Activated gamma-delta T cell treated with anti-CD3 and anti-CD28 coated beads, Interleukin-2, amount 50 U/mL, for 16 hours (primary cell): ENCODE measurements around the gene DIAPH2.

Source experiments
- DNase-seq: peaks from one replicate; pipeline ENCODE4 v3.0.0-alpha.2; 2020; ENCODE audit warnings: low read depth

DIAPH2 gene

DNA sequence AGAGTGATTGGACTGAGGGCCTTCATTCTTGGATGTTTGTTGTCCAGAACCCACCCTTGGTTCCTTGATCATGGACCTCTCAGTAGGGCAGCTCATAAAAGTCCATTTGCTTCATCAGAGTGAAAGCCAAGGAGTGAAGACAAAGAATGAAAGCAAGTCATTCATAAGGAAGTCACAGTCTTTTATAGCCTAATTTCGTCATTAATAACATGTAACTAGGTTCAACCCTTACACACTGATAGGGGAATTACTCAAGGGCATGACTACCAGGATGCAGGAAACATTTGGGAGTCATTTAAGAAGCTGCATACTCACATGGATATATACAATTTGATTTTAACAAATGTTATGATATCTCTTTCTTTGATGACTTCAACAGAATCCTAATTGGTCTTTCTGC, 294.3 kb downstream of the DIAPH2 start:
- no peak for DNase-seq

DNA sequence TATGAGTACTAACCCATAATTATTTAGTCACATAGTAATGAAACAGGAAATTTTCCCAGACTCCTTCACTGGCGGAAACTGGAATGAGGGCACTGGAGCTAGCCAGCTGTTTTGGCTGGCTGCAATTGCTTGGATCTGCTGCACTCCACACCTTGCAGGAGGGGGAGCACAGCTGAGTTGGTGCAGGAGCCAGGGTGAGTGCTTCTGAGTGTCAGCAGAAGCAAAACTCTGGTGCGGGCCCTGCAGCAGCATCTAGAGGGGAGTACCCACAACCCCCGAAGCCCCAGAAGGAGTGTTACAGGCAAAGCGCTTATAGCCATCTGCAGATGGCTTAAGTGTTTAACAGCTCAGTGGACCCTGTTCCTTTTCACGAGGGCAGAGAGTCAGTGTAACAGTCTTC, 295.1 kb downstream of the DIAPH2 start:
- no peak for DNase-seq

DNA sequence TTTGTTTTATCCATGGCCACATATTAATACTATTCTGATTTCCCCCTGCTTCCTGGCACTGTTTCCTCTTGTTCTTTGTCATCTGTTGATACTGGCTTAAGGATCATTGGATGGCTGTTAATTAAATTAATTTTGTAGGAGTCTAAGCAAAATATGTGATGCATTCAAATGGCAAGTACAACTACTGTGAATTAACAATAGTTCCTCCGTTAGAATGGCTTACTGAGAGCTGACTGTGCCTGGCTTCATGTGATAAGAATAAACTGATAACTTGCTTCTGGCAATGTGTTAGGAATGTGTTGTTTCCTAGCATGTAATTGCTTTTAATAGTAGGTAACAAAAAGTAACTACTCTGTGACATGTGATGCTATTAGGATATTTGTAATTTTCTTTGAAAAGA, 297.5 kb downstream of the DIAPH2 start:
- no peak for DNase-seq

DNA sequence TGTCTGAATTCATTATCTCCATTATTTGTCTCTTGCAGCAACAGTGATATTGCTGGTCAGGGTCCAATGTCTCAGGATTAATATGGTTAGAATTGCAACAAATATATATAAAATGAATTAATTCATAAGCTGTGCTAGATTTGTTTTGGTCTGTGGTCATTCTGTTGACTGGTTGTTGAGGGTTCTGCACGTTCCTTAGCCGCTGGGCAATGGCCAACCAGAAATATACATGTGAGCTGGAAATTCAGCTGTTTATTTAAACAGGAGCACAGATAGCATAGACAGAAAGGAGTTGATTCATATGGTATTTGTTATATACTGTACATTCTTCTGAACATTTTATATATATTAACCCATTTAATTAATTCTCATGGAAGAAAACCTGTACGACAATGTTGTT, 299.9 kb downstream of the DIAPH2 start:
- DNase-seq, result no peak

DNA sequence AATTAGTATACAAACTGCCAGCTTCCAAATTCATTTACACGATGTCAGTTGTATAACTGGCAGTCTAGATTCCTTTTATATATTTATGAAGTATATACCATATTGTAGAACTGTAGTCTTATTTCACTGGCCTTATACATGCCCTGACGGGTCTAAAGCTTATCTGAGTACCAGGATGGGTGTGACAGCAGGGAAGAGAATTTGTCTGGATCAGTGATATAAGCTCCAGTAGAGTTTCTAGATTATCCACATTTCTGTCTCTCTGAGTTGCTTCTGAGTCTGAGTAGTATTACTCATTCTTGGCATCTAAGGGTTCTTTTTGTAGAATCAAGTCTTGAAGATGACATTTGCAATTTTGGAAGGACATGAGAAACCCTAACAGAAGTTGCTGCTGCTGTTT, 300.4 kb downstream of the DIAPH2 start:
- no peak for DNase-seq

DNA sequence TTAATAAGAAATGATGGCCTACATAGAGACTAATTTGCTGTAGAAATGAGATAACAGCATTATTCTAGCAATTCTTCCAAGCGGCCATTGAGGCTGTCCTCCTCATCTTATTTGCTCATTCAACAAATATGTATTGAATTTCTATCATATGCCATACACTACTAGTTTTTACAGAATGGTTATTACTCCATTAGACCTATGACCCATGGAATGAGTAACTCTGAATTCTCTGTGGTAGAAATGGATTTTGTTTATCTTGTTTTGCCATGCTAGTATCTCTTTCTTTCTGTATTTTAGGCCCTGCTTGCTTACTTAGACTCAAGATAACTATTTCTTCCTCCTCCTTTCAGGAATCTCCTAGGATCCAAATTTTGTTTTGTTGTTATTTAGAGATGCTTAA, 302.6 kb downstream of the DIAPH2 start:
- DNase-seq, result no peak

DNA sequence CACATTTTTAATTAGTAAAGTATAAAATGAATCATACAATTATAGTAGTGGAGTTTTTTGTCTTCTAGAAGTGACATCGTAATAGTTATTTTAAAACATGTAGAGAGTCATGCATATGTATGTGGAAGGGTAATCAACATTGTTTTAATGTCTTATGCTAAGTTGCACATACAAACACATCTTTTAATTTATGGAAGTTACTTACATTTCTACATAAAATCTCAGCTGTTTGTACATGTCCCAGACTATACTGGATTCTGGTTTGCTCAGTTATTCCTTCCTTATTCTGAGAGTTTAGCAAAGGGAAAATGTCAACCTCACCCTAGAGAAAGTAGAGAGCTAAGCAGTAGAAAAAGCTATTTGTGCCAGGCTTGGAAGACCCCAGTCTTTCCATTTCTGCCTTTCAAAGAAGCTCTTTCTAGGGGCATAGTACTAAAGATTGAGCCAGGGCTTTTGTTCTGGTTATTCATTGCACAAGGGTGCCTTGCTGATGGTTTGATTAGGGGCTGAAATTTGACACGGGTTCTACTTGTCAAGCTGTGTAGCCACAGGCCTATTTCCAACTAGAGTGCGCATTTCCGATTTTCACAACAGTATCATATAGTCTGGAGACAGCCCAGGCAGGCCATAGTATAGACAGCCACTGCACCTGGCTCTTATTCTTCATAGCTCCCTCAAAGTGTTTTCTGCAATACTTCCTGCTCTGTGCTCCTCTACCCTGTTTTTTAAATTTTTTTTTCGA, 305.4 kb downstream of the DIAPH2 start:
- DNase-seq, result no peak

DNA sequence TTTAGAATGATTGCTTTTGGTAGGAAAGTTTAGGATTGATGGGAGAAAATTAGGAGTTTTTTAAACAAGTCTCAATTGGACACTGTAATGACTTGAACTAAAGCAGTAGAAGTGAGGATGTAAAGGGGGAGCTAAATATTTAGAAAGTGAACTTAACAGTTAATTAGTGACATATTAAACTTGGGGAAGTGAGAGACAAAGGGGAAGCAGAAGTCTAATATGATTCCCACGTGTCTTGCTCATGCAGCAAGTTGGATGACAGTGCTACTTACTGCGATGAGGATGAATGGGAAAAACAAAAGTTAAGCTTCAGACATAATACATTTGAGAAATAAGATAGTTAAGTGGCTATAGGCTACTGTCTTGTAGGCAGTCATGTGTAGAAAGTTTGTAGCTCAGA, 309.5 kb downstream of the DIAPH2 start:
- DNase-seq, result no peak

DNA sequence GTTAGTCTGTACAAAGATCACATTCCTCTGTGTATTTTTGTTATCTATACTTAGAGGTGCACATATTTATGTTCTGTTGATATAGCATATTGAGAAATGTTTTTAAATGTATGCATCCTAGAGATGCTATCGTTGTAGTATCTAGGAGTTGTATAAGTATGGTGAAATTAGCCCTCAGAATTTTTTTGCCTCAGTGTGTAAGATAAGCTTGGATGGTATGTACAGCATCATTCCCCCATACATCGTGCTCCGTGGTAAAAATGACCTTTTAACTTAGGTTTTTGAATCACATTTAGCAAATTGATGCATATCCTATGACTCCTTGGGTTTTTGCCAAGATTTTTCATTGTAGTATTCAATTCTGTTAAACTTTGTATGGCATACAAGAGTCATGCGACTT, 312.6 kb downstream of the DIAPH2 start:
- DNase-seq, result no peak

DNA sequence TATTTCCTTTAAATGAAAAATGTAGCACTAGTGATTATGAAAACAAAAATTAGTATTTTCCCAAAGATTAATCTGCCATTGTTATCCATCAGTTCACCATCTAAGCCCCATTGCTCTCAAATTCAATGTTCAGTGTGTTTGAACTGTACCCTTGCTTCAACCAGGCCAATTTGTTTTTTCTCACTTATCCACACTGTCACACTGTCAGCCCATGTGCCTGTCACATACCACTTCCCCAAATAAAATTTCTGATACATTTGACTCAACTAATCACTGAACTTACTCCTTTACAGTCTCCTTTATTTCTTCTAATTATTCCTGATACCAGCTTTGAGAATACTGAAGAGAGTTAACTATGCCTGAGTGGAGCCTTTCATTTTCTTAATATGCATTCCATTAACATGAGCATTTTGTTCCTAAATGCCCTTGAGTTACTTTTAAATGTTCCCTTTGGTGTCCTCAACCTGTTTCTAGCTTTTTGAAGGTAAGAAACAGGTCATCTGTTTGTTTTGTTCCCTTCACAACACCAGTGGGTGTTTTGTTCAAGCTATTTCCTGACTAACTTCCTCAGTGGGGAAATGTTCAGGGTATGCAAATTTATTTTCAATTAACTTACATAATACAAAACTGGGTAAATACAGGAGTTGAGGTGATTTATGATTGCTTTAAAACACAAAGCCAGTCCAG, 316.2 kb downstream of the DIAPH2 start:
- DNase-seq, result no peak

DNA sequence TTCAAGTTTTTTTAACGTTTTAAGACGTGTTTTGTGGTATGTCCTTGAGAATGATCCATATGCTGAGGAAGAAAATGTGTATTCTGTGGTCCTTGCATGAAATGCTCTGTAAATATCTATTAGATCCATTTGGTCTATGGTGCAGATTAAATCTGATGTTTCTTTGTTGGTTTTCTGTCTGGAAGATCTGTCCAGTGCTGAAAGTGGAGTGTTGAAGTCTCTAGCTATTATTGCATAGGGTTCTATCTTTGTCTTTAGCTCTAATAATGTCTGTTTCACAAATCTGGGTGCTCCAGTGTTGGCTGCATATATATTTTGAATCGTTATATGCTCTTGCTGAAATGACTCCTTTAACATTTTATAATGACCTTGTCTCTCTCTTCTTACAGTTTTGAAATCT, 321.5 kb downstream of the DIAPH2 start:
- no peak for DNase-seq

DNA sequence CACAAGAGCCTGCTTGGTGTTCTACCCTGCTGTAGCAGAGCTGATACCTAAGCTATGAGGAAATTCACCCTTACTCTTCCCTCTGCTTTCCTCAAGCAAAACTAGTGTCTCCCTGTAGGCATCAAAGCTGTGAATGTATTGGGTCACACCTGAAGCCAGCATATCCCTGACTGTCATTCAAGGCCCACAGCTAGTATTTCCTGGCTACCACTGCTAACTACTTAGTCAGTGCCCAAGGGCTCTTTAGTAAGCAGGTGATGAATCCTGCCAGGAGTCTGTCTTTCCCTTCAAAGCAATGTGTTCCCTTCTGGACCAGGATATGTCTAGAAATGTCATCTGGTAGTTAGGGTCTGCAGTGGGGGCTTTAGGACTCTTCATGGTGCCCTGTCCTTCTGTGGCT, 324.7 kb downstream of the DIAPH2 start:
- no peak for DNase-seq

DNA sequence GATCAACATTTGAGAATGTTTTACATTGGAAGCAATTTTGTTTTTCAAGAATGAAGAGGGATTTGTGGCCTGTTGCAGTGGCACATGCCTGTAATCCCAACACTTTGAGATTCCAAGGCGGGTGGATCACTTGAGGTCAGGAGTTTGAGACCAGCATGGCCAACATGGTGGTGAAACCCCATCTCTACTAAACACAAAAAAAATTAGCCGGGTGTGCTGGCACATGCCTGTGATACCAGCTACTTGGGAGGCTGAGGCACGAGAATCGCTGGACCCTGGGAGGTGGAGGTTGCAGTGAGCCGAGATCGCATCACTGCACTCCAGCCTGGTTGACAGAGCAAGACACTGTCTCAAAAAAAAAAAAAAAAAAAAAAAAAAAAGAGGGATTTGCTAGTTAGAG, 326.9 kb downstream of the DIAPH2 start:
- no peak for DNase-seq

DNA sequence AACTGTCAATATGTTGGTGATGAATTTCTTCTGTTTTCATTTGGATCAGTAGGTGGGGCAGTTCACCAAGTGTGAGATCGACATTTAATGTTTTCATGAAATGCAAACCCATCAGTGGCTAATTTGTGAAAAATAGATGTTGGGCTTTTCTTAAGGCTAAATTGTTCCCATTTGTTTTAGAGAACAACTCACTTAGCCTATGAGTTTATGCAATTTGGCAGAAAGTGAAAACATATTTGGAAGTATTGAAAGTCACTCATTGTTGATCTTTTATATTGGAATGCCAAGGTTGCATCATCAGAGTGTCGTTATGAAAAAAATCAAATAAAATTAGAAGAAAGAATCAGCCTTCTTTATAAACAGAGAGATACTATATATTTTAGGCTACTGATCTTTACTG, 331.5 kb downstream of the DIAPH2 start:
- DNase-seq, result no peak

DNA sequence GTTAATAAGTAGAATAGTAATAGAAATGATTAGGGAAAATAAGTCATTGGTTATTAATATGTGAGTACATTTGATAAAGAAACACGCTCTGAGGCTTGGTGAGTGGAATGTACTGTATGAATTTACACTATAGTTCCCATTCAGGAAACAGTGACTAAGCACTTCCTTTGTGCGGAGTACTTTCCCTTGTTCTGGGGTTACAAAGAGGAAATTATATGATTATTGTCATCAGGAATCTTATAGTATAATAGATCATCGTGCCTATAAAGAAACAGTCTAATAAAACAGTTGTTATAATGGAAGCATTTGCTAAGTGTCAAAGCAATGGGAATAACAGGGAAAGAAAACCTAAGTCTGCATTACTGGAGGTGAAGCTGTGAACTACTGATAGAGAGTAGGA, 337.0 kb downstream of the DIAPH2 start:
- DNase-seq, result no peak

DNA sequence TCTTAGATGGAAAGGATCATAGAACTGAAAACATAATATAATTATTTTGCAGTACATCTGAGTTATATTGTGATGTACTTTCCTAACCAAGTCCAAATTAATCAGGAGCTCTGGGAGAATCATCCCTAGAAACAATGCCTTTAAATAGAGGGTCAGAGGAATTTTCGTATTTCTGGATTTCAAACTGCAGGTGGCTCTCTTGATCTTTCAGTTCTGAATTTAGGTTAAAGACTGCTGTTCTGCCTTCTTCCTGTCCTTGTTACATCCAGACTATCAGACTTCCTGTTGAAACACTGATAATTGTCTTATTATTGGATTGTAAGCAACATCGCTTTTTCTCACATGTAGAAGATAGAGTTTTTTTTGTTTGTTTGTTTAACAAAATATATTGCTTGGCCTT, 341.8 kb downstream of the DIAPH2 start:
- no peak for DNase-seq

DNA sequence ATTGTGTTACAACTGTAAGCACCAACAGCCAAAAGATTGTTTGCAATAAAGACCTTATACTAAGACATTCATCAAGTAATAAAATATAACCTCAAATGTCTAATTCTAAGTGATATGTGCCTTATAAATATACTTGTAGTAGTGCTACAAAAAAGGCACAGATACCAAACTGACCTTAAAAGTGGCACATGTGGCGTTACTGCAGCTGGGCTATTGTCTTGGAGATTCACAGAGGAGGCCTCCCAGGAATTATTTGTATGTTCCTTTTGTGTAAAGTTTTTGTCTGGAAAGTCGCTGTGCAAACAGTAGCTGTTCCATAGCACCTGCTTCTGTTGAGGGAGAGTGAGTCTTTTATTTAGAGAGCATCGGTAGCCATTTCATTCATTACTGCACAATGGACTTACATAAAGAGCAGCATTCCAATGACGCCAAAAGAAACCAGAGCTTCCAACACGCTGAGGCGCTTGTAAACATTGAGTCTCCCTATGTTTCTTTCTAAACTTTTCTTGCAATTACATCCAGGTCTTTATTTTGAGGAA, 342.8 kb downstream of the DIAPH2 start:
- no peak for DNase-seq

DNA sequence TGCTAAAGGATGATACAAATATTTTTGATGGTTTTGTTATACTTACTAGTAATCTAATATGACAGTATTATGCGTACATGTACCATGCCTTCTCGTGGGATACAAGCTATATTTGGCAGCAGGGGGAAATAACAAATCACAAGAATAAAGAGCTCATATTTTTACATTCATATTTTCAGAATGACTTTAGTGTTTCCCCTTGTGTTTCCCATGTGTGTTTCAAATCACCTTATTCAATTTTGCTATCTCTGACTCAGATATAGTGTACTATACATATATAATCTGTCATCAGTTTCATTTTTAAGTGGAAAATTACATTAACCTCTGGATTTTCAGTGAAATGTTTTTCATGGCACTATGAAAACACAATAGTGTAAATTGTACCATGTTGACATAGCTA, 345.8 kb downstream of the DIAPH2 start:
- DNase-seq, result no peak

DNA sequence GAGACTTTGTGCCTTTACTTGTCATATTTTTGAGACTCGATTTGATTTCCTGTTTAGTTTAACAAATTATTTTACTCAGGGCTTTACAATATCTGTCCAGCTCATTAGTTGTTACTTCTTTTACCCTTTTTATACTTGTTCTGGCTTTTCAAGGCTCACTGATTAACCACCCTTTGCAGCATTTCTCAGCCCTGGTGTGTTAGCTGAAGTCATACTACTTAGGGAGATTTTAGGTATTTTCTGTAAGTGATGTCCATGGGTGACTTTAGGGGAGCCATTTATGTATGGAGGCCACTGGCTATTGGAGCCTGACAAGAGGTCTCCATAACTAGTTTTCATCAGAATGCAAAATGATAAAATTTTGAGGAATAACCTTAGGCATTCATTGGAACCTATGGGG, 346.3 kb downstream of the DIAPH2 start:
- DNase-seq, result no peak

DNA sequence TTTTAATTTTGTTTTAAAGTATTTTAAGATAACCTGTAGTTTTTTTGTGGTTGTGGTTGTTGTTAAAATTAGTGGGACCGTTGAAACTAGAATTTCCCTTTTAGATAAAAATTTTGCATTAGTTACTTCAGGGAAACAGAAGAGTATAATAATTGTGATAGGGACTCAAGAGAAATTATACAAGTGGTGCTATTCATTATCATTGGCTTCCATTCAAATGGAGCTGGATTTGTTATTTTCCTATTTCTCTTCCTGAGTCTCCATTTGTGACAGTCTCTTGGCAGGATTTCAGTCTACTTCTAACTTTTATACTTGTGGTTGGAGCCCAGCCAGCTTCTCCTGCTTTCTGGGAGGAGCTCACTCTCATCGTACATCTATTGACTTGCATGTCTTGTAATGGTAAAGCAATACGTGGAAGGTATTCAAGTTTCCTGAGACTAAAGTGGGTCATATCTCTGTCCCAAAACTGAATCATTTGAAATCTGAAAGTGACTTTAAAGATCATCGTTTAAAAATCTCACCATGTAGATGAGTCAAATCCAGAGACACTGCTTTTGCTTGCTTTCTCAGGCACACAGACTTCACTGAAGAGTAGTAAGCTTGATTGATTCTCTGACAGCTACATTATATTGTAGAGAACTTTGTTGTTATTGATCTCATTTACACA, 354.9 kb downstream of the DIAPH2 start:
- no peak for DNase-seq

DNA sequence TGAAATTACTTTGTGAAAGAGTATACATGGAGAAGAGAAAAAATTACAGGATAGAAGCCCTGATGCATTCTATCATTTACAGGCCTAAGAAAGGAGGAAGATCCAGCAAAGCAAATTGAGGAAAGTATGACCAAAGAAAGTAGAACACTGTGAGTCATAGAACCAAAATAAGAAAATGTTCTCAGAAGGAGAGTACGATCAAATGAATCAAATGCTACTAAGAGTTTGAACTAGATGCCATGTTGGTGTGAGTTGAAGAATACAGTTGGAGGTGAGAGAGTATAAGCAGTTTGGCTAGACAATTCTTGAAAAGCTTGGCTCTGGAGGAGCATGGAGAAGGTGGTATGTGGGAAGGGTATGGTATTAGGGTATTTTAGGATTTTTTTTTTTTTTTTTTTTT, 360.8 kb downstream of the DIAPH2 start:
- DNase-seq, result no peak

DNA sequence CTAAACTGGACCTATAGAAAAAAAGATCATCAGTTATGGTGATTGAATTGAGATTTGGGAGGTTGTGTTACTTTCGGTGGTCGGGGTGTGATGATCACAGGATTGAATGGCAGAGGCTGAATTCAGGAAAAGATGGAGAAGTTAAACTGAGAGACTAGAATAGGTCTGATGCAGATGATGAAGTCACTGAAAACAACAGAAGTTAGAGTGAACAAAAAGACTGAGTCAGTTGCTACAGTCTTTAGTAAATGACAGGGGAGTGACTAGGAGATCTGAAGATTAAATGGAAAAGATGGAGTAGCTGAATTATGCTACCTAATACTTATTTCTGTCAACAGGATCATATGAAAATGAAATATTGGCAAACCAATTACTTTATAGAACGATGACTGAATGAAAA, 362.2 kb downstream of the DIAPH2 start:
- DNase-seq, result no peak

DNA sequence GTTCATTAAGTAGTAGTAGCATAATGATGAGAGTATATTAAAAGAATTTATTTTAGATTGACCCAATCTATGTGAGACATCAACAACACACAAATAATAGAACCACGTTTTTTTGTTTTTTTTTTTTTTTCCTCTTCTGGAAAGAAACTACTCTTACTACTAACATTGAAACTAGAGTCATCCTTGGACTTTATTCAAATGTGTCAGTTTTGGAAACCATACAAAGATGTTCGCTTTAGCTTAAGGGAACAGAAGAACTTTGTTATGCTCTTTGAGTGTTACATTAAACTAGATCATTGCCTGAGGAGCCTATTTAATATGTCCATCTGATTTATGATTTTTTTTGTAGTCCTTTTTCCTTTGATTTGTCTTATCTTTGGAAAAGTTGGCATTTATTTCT, 365.8 kb downstream of the DIAPH2 start:
- DNase-seq, result no peak
